ENCODE data around the gene ZNF397.

DNA sequence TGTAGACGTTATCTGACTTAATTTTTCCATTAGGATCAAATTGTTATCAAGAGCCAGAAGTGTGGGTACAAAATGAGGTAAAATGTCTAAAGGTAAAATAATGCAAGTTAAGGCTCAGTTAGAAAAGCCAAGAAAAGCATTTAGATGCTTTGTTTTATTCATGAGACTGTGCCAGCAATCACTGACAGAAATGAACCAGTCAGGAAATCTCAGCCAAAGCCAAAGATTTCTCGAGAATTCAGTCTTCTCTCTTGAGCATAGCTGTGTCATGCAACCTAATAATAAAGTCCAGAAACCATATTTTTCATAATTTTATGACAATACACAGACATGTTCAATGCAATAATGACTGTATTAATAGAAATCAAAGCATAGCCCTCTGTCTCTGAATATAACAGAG lies 43.5 kb upstream of the ZNF397 start:
- no peak for TF ChIP-seq EZH2phosphoT487 (IDR thresholded peaks at IDR 0.05; ENCODE audit: insufficient read depth, low read depth)
- no peak for TF ChIP-seq EZH2 (IDR thresholded peaks at IDR 0.05; ENCODE audit: insufficient read depth, poor library complexity, severe bottlenecking)

All from GM23248 (cell line).